HCT116 (cell line): ENCODE results near the gene LRRC4C.

Source experiments
- EGR1 ChIP-seq: IDR thresholded peaks from 2 replicates; pipeline ENCODE4 v1.6.1; 2012; ENCODE audit warnings: low read depth
- POLR2A ChIP-seq: IDR thresholded peaks from 2 replicates; pipeline ENCODE4 v1.7.0; 2011; ENCODE audit warnings: borderline replicate concordance; ENCODE audit not compliant: insufficient read depth, insufficient read length; ENCODE audit errors: extremely low read depth
- POLR2AphosphoS5 ChIP-seq: IDR thresholded peaks from 2 replicates; pipeline ENCODE4 v1.6.1; 2011; ENCODE audit warnings: mild to moderate bottlenecking, low read depth, low read length, moderate library complexity
- SRF ChIP-seq: IDR thresholded peaks from 2 replicates; pipeline ENCODE4 v1.6.1; 2012; ENCODE audit warnings: low read depth

GRCh38 chr11:41382927-41383326 lies 76.5 kb downstream of the LRRC4C start:
- TF ChIP-seq POLR2AphosphoS5 (no peak), SRF (no peak), POLR2A (no peak), EGR1 (no peak)
